Naive thymus-derived CD8-positive, alpha-beta T cell (primary cell): ENCODE results near the gene CRYBB3. TPM values are rescaled to one million over a fixed set of nuclear protein-coding genes. Genes with fewer than 3 reads are reported as not detected.
A peak's percentile ranks its signal among the peaks of the same experiment; 100 is the strongest.
"Not testable (repeated sequence)": the region's sequence is repeated elsewhere in the genome, so short reads cannot be mapped to it uniquely, and the experiment has no call there.

ENCODE experiments used
- ATAC-seq, 2 donors: fragments of 150-1000 bp; cut with Tn5 transposase in 1 of 2; sonication (Bioruptor Pico), chemical (Tn5 transposase) in 1 of 2; 1 replicate in 1 of 2; 2 replicates in 1 of 2; pipeline ENCODE4 v1.10.0; 2021; ENCODE audit warnings: mild to moderate bottlenecking in 2 of 2, moderate library complexity in 2 of 2
- POLR2A ChIA-PET: fragments of 350-600 bp; sonication (Branson Sonifier 250); formaldehyde crosslinking; loops from one replicate; lab custom pipeline; 2021; ENCODE audit warnings: antibody characterized with exemption; lab: Charles Lee
- DNase-seq, 10 donors: peaks; one replicate each; pipeline versions ENCODE4 v3.0.0 to v3.0.0-alpha.2; 2020 to 2022
- H3K27ac Mint-ChIP-seq, 10 donors: one replicate each; pipeline ENCODE4 v1.8.0; 2020 to 2022; ENCODE audit warnings: mild to moderate bottlenecking in 10 of 10, mixed read lengths in 10 of 10, moderate library complexity in 4 of 10, inconsistent platforms in 1 of 10
- H3K27me3 Mint-ChIP-seq, 5 donors: one replicate each; pipeline ENCODE4 v1.8.0; 2021 to 2022; ENCODE audit warnings: mixed read lengths in 5 of 5
- H3K36me3 Mint-ChIP-seq, 3 donors: one replicate each; pipeline ENCODE4 v1.8.0; 2020 to 2022; ENCODE audit warnings: mixed read lengths in 3 of 3, mild to moderate bottlenecking in 2 of 3, inconsistent platforms in 1 of 3
- H3K4me1 Mint-ChIP-seq, 4 donors: one replicate each; pipeline ENCODE4 v1.8.0; 2021 to 2022; ENCODE audit warnings: mixed read lengths in 4 of 4
- H3K4me3 Mint-ChIP-seq, 10 donors: one replicate each; pipeline ENCODE4 v1.8.0; 2020 to 2022; ENCODE audit warnings: mild to moderate bottlenecking in 10 of 10, mixed read lengths in 10 of 10, moderate library complexity in 6 of 10, inconsistent platforms in 1 of 10
- H3K9me3 Mint-ChIP-seq, 9 donors: one replicate each; pipeline ENCODE4 v1.8.0; 2020 to 2022; ENCODE audit warnings: mixed read lengths in 9 of 9, mild to moderate bottlenecking in 3 of 9, inconsistent platforms in 1 of 9, moderate library complexity in 1 of 9
- polyA plus RNA-seq, 3 donors: library from polyadenylated mRNA; unstranded; fragments of 300-500 nt; fragmentation: Illumina TruSeq; gene quantifications; one replicate each; pipeline ENCODE4 v1.2.3, GENCODE V29; 2021
- total RNA-seq, 8 experiments: library from RNA in 2 of 8; stranded (reverse) in 2 of 8; gene quantifications; one replicate each; pipeline ENCODE4 v1.2.3 and lab custom pipeline; 2021 to 2026

Gene CRYBB3
- total and polyA plus RNA-seq, 5 experiments from 2014 or later = not detected

DNA sequence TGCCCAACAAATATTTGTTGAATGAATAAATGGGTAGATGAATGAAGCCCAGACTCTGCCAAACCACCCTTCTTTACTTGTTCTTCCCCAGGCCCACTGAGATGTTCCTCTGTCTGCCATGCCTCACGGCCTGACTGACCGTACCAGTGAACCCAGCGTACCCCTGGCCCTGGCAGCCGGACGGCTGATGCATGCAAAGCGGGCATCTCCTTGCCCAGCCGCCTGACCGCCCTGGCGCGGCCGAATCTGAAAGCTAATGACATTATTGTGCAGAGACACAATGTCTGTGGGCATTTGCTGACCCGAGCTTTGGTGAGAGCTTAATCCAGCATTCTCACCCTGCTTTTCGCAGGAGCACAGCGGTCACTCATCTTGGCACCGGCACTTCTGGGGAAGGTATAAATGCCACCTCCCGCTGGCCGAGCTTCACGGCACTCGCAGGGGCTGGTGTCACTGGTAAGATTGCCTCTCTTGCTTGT is 19.6 kb downstream of the CRYBB3 start, which contains the start of gene CRYBB2:
TSS of gene CRYBB2 (plus strand) at position 429 of the 479 bp plus-strand sequence. CDS start 1,791 bp downstream, outside the sequence.
- DNase-seq (no peak), ATAC-seq (no peak)
- H3K4me1 Mint-ChIP-seq = no peaks in the 10 kb centered on the region
- no peak within 1 kb of the TSS for H3K27ac Mint-ChIP-seq
- H3K9me3 Mint-ChIP-seq = peaks cover 0 to 2% (median 0%) of the 10 kb centered on the region in 9 donors
- POLR2A ChIA-PET = no interaction called here
- H3K36me3 Mint-ChIP-seq = no peaks in the 10 kb centered on the region
- H3K4me3 Mint-ChIP-seq = no peak within 1 kb of the TSS
- H3K27me3 Mint-ChIP-seq = peaks cover 5 to 54% (median 16%) of the 10 kb centered on the region in 5 donors

DNA sequence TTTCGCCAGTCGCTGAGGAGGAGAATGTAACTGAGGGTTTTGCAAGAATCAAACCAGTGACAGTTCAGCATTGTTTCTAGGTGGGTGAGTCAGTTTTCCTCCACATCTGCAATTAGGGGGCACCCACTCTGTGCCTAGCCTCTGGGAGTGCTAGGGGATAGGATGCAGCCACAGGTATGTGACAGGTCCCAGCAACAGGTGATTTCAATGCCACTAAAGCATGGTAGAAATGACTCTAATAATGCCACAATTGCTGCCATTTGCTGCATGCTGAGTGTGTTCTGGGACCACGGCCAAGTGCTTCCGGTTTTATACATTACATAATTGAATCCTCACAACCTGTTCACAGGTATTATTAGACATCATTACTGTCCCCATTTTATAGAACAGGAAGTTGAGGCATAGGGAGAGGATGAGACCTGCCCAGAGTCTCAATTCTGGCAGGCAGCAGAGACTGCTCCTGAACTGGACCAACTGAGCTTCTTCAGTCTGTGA is 20.3 kb downstream of the CRYBB3 start:
- POLR2A ChIA-PET = no interaction called here
- H3K4me3 Mint-ChIP-seq = no peak overlapping the region
- peaks cover 0 to 2% (median 0%) of the 10 kb centered on the region in 9 donors for H3K9me3 Mint-ChIP-seq
- H3K36me3 Mint-ChIP-seq = no peaks in the 10 kb centered on the region
- H3K27ac Mint-ChIP-seq = no peak overlapping the region
- no peak for DNase-seq
- peaks cover 5 to 54% (median 16%) of the 10 kb centered on the region in 5 donors for H3K27me3 Mint-ChIP-seq
- no peak for ATAC-seq
- H3K4me1 Mint-ChIP-seq = no peaks in the 10 kb centered on the region

DNA sequence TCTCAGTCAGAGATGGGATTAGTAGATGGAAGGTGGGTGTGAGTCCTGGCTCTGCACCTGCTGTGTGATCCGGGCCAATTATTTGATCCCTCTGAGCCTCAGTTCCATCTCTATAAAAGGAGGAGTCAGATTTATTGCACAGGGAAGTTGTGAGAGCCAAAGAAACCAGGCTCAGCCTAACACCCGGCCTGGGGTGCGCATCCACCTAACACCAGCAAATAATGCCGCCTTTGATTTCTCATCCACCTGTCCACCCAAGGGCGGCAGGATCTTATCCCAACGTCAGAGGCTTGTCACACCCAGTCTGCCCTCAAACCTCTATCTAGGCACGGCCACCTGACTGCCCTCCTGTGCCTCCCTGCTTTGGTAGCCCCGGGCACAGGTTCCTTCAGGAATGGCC is 22.1 kb downstream of the CRYBB3 start:
- no peak overlapping the region for H3K27ac Mint-ChIP-seq
- H3K4me3 Mint-ChIP-seq = no peak overlapping the region
- H3K36me3 Mint-ChIP-seq = no peaks in the 10 kb centered on the region
- POLR2A ChIA-PET = no interaction called here
- H3K4me1 Mint-ChIP-seq = no peaks in the 10 kb centered on the region
- peaks cover 0 to under 1% (median 0%) of the 10 kb centered on the region in 9 donors for H3K9me3 Mint-ChIP-seq
- ATAC-seq (no peak), DNase-seq (no peak)
- H3K27me3 Mint-ChIP-seq = peaks cover 3 to 46% (median 16%) of the 10 kb centered on the region in 5 donors

- no peaks in the 10 kb centered on the region for H3K36me3 Mint-ChIP-seq
- ATAC-seq (no peak), DNase-seq (no peak)
- H3K9me3 Mint-ChIP-seq = no peaks in the 10 kb centered on the region
- H3K27ac Mint-ChIP-seq = no peak overlapping the region
- no peak overlapping the region for H3K4me3 Mint-ChIP-seq
- POLR2A ChIA-PET = no interaction called here
- H3K4me1 Mint-ChIP-seq = no peaks in the 10 kb centered on the region
- H3K27me3 Mint-ChIP-seq = peaks cover 0 to 37% (median 11%) of the 10 kb centered on the region in 5 donors
Observed at GRCh38 chr22:25223269-25223850, 23.7 kb downstream of the CRYBB3 start.

DNA sequence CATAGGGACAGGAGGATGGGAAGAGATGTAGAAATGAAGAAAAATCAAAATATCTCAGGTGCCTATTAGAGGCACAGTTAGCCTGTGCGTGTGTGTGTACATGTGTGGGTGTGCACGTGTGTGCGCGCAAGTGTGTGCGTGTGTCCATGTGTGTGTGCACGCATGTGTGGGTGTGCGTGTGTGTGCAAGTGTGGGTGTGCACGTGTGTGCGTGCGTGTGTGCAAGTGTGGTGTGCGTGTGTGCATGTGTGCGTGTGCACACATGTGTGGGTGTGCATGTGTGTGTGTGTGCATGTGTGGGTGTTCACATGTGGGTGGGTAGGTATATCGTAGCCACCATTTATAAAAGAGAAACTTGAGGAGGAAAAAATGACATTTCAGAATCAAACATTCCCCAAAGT is 29.2 kb downstream of the CRYBB3 start:
- no peak overlapping the region for H3K27ac Mint-ChIP-seq
- no peaks in the 10 kb centered on the region for H3K4me1 Mint-ChIP-seq
- DNase-seq = no peak
- H3K27me3 Mint-ChIP-seq = peaks cover 17 to 43% (median 28%) of the 10 kb centered on the region in 5 donors
- H3K36me3 Mint-ChIP-seq = no peaks in the 10 kb centered on the region
- H3K9me3 Mint-ChIP-seq = no peaks in the 10 kb centered on the region
- POLR2A ChIA-PET = no interaction called here
- H3K4me3 Mint-ChIP-seq = no peak overlapping the region
- ATAC-seq = no peak

GRCh38 chr22:25230760-25231159 is 31.1 kb downstream of the CRYBB3 start:
- H3K27ac Mint-ChIP-seq, H3K9me3 Mint-ChIP-seq, DNase-seq, POLR2A ChIA-PET, H3K4me1 Mint-ChIP-seq, ATAC-seq, H3K36me3 Mint-ChIP-seq, H3K4me3 Mint-ChIP-seq: not testable (repeated sequence)
- peaks cover 24 to 62% (median 39%) of the 10 kb centered on the region in 5 donors for H3K27me3 Mint-ChIP-seq

DNA sequence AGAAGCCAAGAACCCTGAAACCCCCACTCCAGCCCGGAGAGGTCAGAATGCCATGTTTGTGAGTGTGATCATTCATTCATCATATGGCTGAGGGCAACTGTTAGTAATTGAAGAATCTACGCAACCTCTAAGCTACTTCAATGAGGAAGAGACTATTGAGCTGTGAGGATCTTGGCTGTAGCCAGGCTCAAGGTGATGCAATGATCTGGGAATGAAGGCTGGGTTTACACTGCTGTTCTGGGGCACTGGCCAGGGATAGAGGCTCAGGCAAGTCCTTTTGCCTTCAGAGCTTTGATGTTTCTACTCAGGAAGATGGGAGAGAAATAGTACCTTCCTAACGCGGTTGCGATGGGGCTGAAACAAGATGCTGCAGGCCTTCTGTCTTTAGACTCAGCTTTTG is 32.6 kb downstream of the CRYBB3 start:
- ATAC-seq (no peak), DNase-seq (no peak)
- Mint-ChIP-seq H3K4me3 (no peak overlapping the region), H3K27ac (no peak overlapping the region), H3K27me3 (peaks cover 29 to 78% (median 42%) of the 10 kb centered on the region in 5 donors), H3K36me3 (no peaks in the 10 kb centered on the region), H3K4me1 (peaks cover 5 to 9% (median 6%) of the 10 kb centered on the region in 4 donors), H3K9me3 (no peaks in the 10 kb centered on the region)
- POLR2A ChIA-PET = no interaction called here

DNA sequence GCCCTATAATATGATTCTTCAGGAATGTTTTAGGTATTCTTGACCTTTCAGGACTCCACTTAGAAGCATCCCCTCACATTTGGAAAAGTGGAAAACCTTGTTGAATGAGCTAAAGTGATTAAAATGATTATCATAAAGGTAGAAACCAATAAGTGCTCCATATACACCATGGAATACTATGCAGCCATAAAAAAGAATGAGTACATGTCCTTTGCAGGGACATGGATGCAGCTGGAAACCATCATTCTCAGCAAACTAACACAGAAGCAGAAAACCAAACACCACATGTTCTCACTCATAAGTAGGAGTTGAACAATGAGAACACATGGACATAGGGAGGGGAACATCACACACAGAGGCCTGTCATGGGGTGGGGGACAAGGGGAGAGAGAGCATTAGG is 34.0 kb downstream of the CRYBB3 start:
- H3K4me3 Mint-ChIP-seq, DNase-seq, H3K9me3 Mint-ChIP-seq, H3K4me1 Mint-ChIP-seq, ATAC-seq, POLR2A ChIA-PET, H3K27ac Mint-ChIP-seq, H3K36me3 Mint-ChIP-seq: not testable (repeated sequence)
- H3K27me3 Mint-ChIP-seq = peaks cover 32 to 74% (median 45%) of the 10 kb centered on the region in 5 donors

GRCh38 chr22:25235547-25236290 is 36.1 kb downstream of the CRYBB3 start:
- Mint-ChIP-seq H3K27me3 (peaks cover 29 to 74% (median 46%) of the 10 kb centered on the region in 5 donors), H3K27ac (no peak overlapping the region), H3K4me1 (peaks cover 5 to 9% (median 7%) of the 10 kb centered on the region in 4 donors), H3K36me3 (no peaks in the 10 kb centered on the region), H3K9me3 (no peaks in the 10 kb centered on the region), H3K4me3 (peak overlapping the region in 6 of 10 donors; percentile 15 to 50 (median 36))
- peak; percentile 68 to 77 for ATAC-seq
- POLR2A ChIA-PET = no interaction called here
- DNase-seq = peak; percentile 9 to 78 (median 48)

GRCh38 chr22:25236417-25236816 is 36.8 kb downstream of the CRYBB3 start:
- Mint-ChIP-seq H3K36me3 (no peaks in the 10 kb centered on the region), H3K9me3 (no peaks in the 10 kb centered on the region), H3K4me1 (peaks cover 5 to 9% (median 7%) of the 10 kb centered on the region in 4 donors), H3K27ac (no peak overlapping the region), H3K4me3 (peak overlapping the region in 2 of 10 donors; percentile 30 to 42), H3K27me3 (peaks cover 29 to 75% (median 45%) of the 10 kb centered on the region in 5 donors)
- ATAC-seq = no peak
- POLR2A ChIA-PET = no interaction called here
- no peak for DNase-seq

DNA sequence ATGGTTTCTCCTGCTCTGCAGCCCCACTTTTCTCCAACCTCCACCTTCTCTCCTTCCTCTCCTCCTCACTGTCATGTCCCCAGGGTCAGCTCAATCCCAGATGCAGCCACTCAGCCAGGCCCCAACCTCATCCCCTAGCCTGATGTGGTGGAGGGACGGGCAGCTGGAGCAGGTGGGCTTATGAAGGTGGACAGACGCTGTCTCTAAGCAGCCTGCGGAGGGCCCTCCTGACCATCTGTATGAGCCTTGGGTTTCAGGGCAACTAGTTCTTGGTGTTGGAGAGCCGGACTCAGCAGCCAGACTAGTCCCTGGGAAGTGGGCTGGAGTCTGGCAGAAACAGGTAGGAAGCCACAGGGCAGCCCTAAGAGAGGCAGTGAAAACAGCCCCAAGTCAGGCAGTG is 37.8 kb downstream of the CRYBB3 start:
- no peaks in the 10 kb centered on the region for H3K9me3 Mint-ChIP-seq
- H3K36me3 Mint-ChIP-seq = no peaks in the 10 kb centered on the region
- H3K4me3 Mint-ChIP-seq = no peak overlapping the region
- peak overlapping the region in 1 of 10 donors; percentile 36 for H3K27ac Mint-ChIP-seq
- H3K4me1 Mint-ChIP-seq = peaks cover 5 to 9% (median 7%) of the 10 kb centered on the region in 4 donors
- H3K27me3 Mint-ChIP-seq = peaks cover 21 to 64% (median 42%) of the 10 kb centered on the region in 5 donors
- no peak for ATAC-seq
- POLR2A ChIA-PET = no interaction called here
- DNase-seq = no peak

DNA sequence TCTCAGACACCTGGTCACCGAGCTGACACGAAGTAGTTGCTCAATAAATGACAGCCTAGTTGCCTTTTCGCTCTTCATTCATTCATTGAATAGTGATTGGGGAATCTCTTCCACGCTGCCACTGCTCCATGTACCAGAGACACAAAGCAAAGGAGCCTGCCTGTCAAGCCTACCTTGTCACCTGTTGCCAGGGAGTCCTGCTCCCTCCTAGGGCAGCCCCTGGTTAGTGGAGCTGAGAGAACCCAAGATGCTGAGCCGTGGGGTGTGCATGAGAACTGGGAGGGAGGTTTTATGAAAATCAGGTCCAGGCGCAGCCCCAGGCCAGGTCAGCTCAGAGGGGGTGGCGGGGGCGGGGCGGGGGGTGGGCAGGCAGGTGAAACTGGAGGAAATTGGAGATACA is 38.4 kb downstream of the CRYBB3 start:
- not testable (repeated sequence) for ATAC-seq

DNA sequence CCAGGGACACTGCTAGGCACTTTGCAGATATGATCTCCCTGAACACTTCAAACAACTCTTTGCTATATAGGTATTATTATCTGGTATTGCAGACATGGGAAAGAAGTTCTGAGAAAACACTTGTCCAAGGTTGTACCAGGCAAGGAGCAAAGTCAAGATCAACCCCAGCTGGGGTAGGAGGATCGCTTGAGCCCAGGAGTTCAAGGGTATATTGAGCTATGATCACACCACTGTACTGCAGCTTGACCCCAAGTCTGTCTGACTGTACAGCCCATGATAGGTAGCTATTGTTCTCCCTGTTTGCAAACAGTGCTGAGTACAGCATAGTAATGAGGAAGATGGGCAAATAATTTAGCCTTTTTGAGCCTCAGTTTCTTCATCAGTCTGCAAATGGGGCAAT is 55.5 kb downstream of the CRYBB3 start:
- H3K27ac Mint-ChIP-seq, ATAC-seq, DNase-seq, H3K36me3 Mint-ChIP-seq, H3K9me3 Mint-ChIP-seq, POLR2A ChIA-PET, H3K4me3 Mint-ChIP-seq, H3K27me3 Mint-ChIP-seq, H3K4me1 Mint-ChIP-seq: not testable (repeated sequence)

More for the DNA sequence above, 38.4 kb downstream of the CRYBB3 start:
- peaks cover 20 to 59% (median 38%) of the 10 kb centered on the region in 5 donors for H3K27me3 Mint-ChIP-seq
- H3K4me1 Mint-ChIP-seq, H3K9me3 Mint-ChIP-seq, H3K27ac Mint-ChIP-seq, DNase-seq, H3K4me3 Mint-ChIP-seq, POLR2A ChIA-PET, H3K36me3 Mint-ChIP-seq: not testable (repeated sequence)
